Psoas muscle (tissue), 8 donors: Measurements from ENCODE around the gene HMSD. TPM values are rescaled to one million over a fixed set of nuclear protein-coding genes. Genes with fewer than 3 reads are reported as not detected.
"Not testable (repeated sequence)": the region's sequence is repeated elsewhere in the genome, so short reads cannot be mapped to it uniquely, and the experiment has no call there.

Experiments used
- ATAC-seq, 4 donors: fragments of 200-7000 bp; cut with Tn5 transposase; one replicate each; pipeline ENCODE4 v1.9.1; 2020; ENCODE audit warnings: moderate library complexity in 3 of 4, mild to moderate bottlenecking in 2 of 4
- DNase-seq, 2 donors: peaks; one replicate each; pipeline ENCODE4 v3.0.0-alpha.2; 2020
- H3K27ac ChIP-seq: fragments of 200-600 bp; one replicate; pipeline ENCODE4 v1.8.0; 2022
- H3K27me3 ChIP-seq, 3 donors: fragments of 200-600 bp in 1 of 3; one replicate each; pipeline versions ENCODE4 v1.6.1 to v1.8.0; 2013 to 2022; ENCODE audit warnings: low read length in 2 of 3, mild to moderate bottlenecking in 2 of 3, moderate library complexity in 1 of 3; ENCODE audit not compliant: insufficient read depth in 3 of 3
- H3K36me3 ChIP-seq, 2 donors: fragments of 200-600 bp in 1 of 2; one replicate each; pipeline versions ENCODE4 v1.6.1 to v1.8.0; 2013 to 2022; ENCODE audit warnings: low read depth in 1 of 2, mild to moderate bottlenecking in 1 of 2, moderate library complexity in 1 of 2; ENCODE audit not compliant: insufficient read depth in 1 of 2
- H3K4me1 ChIP-seq: fragments of 200-600 bp; one replicate; pipeline ENCODE4 v1.8.0; 2022
- H3K4me3 ChIP-seq: fragments of 200-600 bp; one replicate; pipeline ENCODE4 v1.8.0; 2022; ENCODE audit warnings: mild to moderate bottlenecking
- H3K9me3 ChIP-seq: fragments of 200-600 bp; one replicate; pipeline ENCODE4 v1.8.0; 2022
- CTCF ChIP-seq: fragments of 200-600 bp; IDR thresholded peaks from one replicate; pipeline ENCODE4 v1.8.0; 2022; ENCODE audit warnings: antibody characterized with exemption
- WGBS, 3 donors: extraction: QIAGEN DNeasy Blood & Tissue Kit; methylation state at CpG; one replicate each; pipeline versions ENCODE4 v1.1.6 to v1.1.7; 2013; 5-methylcytosine and 5-hydroxymethylcytosine counted together
- intact Hi-C, 2 donors: fragments of 100-400 bp; cut with DNase I; formaldehyde crosslinking; loops; one replicate each; pipeline versions ENCODE4 v1.11.0 to v1.14.2; 2022
- polyA plus RNA-seq, 3 donors: library from polyadenylated mRNA; stranded (reverse); fragments of 200-250 nt; gene quantifications; one replicate each; pipeline ENCODE4 v1.2.3, GENCODE V29; 2013
- total RNA-seq, 4 donors: library from RNA; stranded (reverse); fragmentation: NEBNext Ultra II Directional in 2 of 4; extraction: Animal tissue kit (Norgen Biotek cat#: 25700) in 2 of 4; gene quantifications; one replicate each; pipeline versions ENCODE4 v1.2.1 to v1.2.4, GENCODE V29; 2021 to 2023
- donor health status: healthy with polysubstance abuse.
- donor health status: DM: no; HTN: no; CAD: no; lungs with moderate emphysema.
- donor health status: Bipolar disorder and iron deficiency.
- donor health status: healthy.
- donor health status: DM: yes; HTN: yes; CAD: no.
- donor health status: DM: no; HTN: no; CAD: no.
- donor health status: DM: no; HTN: no; CAD: no.
- donor health status: DM: yes; HTN: yes; CAD: no.

Gene HMSD
- total and polyA plus RNA-seq, 7 donors, result 0.03 TPM; not detected in 6

DNA sequence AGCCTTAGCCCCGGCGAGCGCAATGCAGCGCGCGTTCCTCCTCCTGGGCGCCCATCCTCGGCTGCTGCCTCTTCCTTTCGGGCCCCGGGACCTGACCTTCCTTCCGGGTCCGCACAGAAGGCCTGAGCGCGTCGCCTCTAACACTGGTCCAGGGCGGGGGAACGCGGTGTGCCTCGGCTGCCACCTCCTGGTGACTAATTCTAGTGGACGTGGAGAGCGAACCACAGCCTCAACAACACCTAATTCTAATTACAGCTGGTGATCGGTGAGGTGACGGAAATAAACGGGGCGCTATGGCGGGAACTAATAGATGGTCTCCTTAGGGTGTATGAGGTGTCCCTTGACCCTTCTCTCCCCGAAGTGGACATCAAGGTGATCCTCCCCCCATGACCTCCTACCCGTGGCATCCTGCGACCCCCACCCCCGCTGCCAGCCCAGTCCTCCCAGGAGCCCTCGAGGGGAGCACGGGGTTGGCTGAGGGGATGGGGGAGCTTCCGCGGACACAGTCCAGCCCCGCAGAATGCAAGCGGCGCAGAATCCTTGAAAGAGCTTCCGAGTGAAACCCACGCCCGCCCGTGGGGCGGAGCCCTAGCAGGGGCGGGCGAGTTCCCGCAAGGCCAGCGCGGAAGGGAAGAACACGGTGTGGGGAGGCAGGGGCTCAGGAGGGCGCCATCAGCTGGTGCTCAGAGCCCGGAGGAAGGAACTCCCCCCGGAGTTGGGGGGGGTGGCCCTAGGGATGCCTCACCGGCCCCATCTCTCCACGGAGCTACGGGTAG is 12.8 kb upstream of the HMSD start:
- Histone ChIP-seq H3K27me3 (peaks cover 5 to 34% (median 14%) of the 10 kb centered on the region in 3 donors), H3K27ac (no peak overlapping the region), H3K9me3 (no peaks in the 10 kb centered on the region), H3K4me1 (no peaks in the 10 kb centered on the region), H3K36me3 (no peaks in the 10 kb centered on the region), H3K4me3 (peak overlapping the region; percentile 58)
- TF ChIP-seq CTCF, result peak; percentile 53
- peak; percentile 60 to 93 (median 88) for ATAC-seq
- WGBS, 3 donors, result 1 to 2% (median 2%) methylated on average over 49 to 54 of the region's 54 CpGs
- peak; percentile 75 to 87 for DNase-seq
- intact Hi-C loops, result loop anchor here (5.0 to 10.0 kb wide), 2 partner anchors 112 to 419 kb away; no protein-coding TSS in a partner anchor

DNA sequence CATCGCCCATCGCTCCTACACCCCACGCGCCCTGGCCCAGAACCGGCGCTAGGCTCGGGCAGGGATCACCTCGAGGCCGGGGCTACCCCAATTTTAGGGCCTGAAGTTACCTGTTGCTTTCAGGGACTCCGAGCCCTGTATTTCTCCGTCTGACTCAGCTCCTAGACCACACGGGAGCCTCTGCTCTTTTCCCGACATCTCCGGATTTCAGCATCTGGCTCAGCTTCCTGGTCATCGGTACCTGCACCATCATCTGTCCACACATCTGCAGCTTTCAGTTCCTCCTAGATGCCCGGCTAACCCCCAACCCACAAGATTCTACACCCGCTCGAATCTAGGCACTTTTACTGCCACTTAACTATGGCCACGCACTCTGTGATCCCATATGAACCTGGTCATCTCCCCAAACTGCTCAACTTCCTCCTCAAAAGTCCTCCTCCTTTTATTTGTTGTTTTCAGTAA is 12.1 kb upstream of the HMSD start:
- 36 to 49% (median 41%) methylated on average over 11 to 19 of the region's 19 CpGs for WGBS, 3 donors
- H3K27me3 ChIP-seq, result peaks cover 5 to 34% (median 14%) of the 10 kb centered on the region in 3 donors
- no peak for TF ChIP-seq CTCF
- H3K4me1 ChIP-seq, result no peaks in the 10 kb centered on the region
- intact Hi-C loops, result loop anchor here (5.0 to 10.0 kb wide), 2 partner anchors 112 to 420 kb away; no protein-coding TSS in a partner anchor
- no peak for DNase-seq
- no peaks in the 10 kb centered on the region for H3K9me3 ChIP-seq
- peak overlapping the region; percentile 58 for H3K4me3 ChIP-seq
- no peaks in the 10 kb centered on the region for H3K36me3 ChIP-seq
- H3K27ac ChIP-seq, result no peak overlapping the region
- no peak for ATAC-seq

DNA sequence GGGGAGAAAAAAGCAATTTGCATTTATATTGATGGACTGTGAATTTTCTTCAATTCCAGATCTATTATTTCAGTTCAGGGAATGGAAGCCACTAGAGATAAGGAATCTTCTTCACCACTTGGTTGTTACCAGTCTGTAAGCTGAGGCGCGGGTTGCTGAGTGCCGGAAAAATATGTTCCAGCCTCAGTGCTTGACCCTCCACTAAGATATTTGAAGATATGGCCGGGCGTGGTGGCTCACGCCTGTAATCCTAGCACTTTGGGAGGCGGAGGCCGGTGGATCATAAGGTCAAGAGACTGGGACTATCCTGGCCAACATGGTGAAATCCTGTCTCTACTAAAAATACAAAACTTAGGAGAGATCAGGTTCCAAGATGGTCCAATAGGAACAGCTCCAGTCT is 9.1 kb upstream of the HMSD start:
- Histone ChIP-seq H3K9me3 (no peaks in the 10 kb centered on the region), H3K27ac (no peak overlapping the region), H3K4me1 (no peaks in the 10 kb centered on the region), H3K27me3 (peaks cover 5 to 30% (median 14%) of the 10 kb centered on the region in 3 donors), H3K4me3 (no peak overlapping the region), H3K36me3 (no peaks in the 10 kb centered on the region)
- intact Hi-C loops, result no loop called here
- TF ChIP-seq CTCF, result no peak
- WGBS, 3 donors, result 94 to 97% (median 94%) methylated on average over 8 of the region's 8 CpGs
- DNase-seq (no peak), ATAC-seq (no peak)

DNA sequence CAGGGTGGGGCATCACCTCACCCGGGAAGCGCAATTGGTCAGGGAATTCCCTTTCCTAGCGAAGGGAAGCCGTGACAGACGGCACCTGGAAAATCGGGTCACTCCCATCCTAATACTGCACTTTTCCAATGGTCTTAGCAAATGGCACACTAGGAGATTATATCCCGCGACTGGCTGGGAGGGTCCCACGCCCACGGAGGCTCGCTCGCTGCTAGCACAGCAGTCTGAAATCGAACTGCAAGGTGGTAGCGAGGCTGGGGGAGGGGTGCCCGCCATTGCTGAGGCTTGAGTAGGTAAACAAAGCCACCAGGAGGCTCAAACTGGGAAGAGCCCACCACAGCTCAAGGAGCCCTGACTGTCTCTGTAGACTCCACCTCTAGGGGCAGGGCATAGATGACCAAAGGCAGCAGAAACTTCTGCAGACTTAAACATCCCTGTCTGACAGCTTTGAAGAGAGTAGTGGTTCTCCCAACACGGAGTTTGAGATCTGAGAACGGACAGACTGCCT is 8.5 kb upstream of the HMSD start:
- 77 to 89% (median 79%) methylated on average over 17 of the region's 17 CpGs for WGBS, 3 donors
- H3K27ac ChIP-seq, ATAC-seq, intact Hi-C loops, H3K9me3 ChIP-seq, H3K36me3 ChIP-seq, DNase-seq, H3K4me1 ChIP-seq, H3K4me3 ChIP-seq: not testable (repeated sequence)
- peaks cover 5 to 25% (median 14%) of the 10 kb centered on the region in 3 donors for H3K27me3 ChIP-seq

- intact Hi-C loops, result no loop called here
- ATAC-seq (no peak), DNase-seq (no peak)
- Histone ChIP-seq H3K4me3 (no peak overlapping the region), H3K9me3 (no peaks in the 10 kb centered on the region), H3K27me3 (peaks cover 2 to 9% (median 5%) of the 10 kb centered on the region in 3 donors), H3K27ac (no peak overlapping the region), H3K36me3 (no peaks in the 10 kb centered on the region), H3K4me1 (no peaks in the 10 kb centered on the region)
- 86 to 97% (median 91%) methylated on average over 3 of the region's 3 CpGs for WGBS, 3 donors
- no peak for TF ChIP-seq CTCF
Measured at GRCh38 chr18:63947051-63947790, 1.9 kb upstream of the HMSD start.
